ENCODE measurements around the gene PTPRJ. TPM values are rescaled to one million over a fixed set of nuclear protein-coding genes. Genes with fewer than 3 reads are reported as not detected.

Gene PTPRJ
- polyA plus RNA-seq, 3 donors = 2.8 to 3.7 (median 3.4) TPM

- WGBS, 3 donors = 93 to 95% (median 93%) methylated on average over 6 of the region's 6 CpGs
- no peak overlapping the region for H3K27ac ChIP-seq (ENCODE audit: low read depth, low read length)
These were observed 116.5 kb downstream of the PTPRJ start for GRCh38 chr11:48096588-48097525.

- 81 to 86% (median 84%) methylated on average over 6 of the region's 6 CpGs for WGBS, 3 donors
These were observed 117.7 kb downstream of the PTPRJ start for GRCh38 chr11:48098024-48098423.

GRCh38 chr11:48099916-48100446, 119.6 kb downstream of the PTPRJ start:
- H3K27ac ChIP-seq (ENCODE audit: low read depth, low read length) = no peak overlapping the region
- 90 to 94% (median 93%) methylated on average over 6 of the region's 6 CpGs for WGBS, 3 donors

More at GRCh38 chr11:48098024-48098423, 117.7 kb downstream of the PTPRJ start:
- H3K27ac ChIP-seq (ENCODE audit: low read depth, low read length) = no peak overlapping the region

DNA sequence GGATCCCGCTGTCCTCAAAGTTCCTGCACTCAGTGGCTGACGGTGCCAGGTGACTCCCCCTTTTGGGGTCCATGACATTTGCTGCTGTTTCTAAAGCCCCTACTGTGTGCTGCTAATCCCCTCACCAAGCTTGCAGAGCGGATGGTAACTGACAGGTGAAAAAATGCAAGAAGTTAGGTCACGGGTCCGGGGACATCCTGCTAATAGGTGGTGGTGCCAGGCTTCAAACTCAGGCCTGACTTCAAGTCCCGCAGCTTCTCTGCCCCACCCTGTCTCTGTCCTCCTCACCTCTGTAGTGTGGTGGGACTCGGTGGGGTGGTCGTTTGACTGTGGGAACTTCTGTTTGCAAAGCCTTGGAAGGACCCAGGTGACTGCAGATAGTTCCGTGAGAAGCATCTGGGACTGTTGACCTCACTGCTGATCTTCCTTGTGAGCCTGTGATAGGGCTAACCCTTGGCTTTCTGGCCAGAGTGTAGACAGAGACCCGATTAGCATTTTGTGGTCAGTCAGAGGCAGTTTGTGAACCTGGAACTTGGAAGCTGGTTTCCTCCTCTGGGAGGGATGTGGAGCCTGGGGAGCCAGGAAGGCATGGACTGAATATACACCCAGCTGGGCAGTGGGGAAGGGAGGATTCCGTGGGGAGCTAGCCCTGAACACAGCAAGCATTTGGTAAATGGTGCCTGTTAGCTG, 120.8 kb downstream of the PTPRJ start:
- WGBS, 3 donors = 65 to 84% (median 79%) methylated on average over 11 of the region's 11 CpGs
- no peak overlapping the region for H3K27ac ChIP-seq (ENCODE audit: low read depth, low read length)

DNA sequence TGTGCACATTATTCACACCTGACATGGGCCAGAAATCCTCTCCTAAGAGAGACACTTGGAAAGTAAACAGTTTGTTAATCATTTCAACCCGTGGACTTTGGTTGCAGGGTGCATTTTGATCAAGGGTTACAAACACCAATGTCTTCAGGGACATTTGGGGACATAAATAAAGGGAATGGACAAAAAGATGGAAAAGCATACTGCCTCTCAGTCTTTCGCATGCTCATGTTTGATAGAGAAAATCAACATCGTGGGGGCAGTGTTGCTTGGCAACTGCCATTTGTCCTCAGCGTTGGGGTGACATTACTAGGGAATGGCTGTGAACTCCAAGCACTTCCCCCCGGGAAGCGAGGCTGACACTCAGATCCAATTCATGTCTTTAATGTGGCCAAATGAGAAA, 121.6 kb downstream of the PTPRJ start:
- H3K27ac ChIP-seq (ENCODE audit: low read depth, low read length) = no peak overlapping the region
- WGBS, 3 donors = 30 to 66% (median 39%) methylated on average over 6 of the region's 6 CpGs

DNA sequence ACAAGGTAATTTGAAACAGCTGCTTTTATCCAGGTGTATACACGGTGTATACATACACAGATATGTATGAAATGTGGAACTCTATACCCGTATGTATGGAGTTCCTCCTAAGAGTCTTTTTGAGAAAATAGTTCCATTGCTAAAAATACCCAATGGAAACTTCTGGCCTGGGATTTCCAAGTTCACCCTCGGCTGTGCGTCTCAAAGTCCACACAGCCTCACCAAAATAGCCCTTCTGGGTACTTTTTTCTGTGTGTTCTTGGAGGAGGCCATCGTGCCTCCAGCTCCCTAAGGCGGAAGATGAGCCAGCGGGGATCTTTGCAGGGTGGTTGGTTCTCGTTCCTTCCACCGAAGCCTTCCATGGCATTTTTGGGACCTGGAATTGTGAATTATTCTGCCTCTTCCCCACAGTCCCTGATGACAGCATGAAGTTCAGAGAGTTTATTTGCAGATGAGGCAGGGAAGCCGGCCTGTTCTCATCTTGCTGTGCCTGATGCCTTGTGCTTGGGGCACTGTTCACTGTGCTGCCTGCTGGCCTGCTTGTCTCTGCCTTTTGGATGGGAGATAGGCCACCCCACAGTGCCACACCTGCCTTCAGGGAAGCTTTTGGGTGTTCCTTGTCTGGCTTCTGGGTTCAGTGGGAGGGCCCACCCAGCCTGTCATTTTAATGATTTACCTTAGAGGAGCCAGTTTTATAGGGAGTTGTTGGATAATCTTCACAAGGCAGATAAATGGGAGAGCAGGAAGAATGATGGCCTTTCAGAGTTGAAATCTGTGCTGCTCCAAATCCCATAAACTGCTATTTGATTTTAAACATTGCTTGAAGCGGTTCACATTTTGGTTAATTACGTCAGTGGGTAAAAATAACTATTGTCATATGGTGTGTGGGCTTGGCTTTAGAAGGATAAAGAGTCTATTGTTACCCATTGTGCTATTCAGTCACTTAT, 123.5 kb downstream of the PTPRJ start:
- no peak overlapping the region for H3K27ac ChIP-seq (ENCODE audit: low read depth, low read length)
- 74 to 81% (median 81%) methylated on average over 12 of the region's 12 CpGs for WGBS, 3 donors

DNA sequence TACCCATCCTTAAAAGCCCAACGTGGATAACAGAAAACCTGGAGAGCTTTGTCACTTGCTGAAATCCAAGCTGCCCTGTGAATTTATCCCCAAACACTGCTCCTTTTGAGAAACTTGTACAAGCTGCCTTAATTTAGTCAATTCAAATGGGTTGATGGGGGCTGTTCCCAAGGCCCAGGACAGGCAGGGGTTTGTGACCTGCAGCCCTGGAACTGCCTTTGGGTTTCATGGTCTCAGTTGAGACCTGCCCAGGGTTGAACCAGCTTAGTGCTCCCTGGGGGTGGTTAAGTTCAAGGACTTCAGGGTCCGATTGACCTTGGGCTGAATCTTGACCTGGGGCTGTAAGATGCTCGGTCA, 124.2 kb downstream of the PTPRJ start:
- H3K27ac ChIP-seq (ENCODE audit: low read depth, low read length) = no peak overlapping the region

GRCh38 chr11:48105096-48105990, 125.0 kb downstream of the PTPRJ start:
- 92 to 93% (median 93%) methylated on average over 10 of the region's 10 CpGs for WGBS, 3 donors

More for the DNA sequence above, 124.2 kb downstream of the PTPRJ start:
- 69 to 86% (median 85%) methylated on average over 3 of the region's 3 CpGs for WGBS, 3 donors

DNA sequence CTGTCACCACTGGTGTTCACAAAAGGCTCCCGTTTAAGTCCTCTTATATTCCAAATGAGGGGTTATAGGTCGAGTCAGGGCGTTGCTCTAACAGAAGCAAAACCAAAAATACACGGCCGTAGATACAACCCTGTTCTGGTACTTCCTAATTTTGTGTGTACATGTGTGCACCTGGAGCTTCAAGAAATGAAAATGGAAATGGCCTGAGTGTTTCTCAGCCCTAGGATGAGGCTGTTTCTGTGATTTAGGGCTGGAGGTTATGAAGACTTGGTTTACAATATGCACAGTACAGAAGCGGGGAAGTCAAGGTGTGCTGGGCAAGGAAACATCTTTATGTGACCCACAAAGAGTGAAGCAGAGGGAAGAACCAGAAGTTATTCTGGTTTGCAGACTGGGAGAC, 125.8 kb downstream of the PTPRJ start:
- H3K27ac ChIP-seq (ENCODE audit: low read depth, low read length) = no peak overlapping the region
- WGBS, 3 donors = 62 to 76% (median 64%) methylated on average over 6 of the region's 6 CpGs

More at GRCh38 chr11:48105096-48105990, 125.0 kb downstream of the PTPRJ start:
- H3K27ac ChIP-seq (ENCODE audit: low read depth, low read length) = no peak overlapping the region

- 51 to 85% (median 61%) methylated on average over 7 of the region's 7 CpGs for WGBS, 3 donors
- H3K27ac ChIP-seq (ENCODE audit: low read depth, low read length) = no peak overlapping the region
These were observed 126.9 kb downstream of the PTPRJ start for GRCh38 chr11:48107188-48107704.

DNA sequence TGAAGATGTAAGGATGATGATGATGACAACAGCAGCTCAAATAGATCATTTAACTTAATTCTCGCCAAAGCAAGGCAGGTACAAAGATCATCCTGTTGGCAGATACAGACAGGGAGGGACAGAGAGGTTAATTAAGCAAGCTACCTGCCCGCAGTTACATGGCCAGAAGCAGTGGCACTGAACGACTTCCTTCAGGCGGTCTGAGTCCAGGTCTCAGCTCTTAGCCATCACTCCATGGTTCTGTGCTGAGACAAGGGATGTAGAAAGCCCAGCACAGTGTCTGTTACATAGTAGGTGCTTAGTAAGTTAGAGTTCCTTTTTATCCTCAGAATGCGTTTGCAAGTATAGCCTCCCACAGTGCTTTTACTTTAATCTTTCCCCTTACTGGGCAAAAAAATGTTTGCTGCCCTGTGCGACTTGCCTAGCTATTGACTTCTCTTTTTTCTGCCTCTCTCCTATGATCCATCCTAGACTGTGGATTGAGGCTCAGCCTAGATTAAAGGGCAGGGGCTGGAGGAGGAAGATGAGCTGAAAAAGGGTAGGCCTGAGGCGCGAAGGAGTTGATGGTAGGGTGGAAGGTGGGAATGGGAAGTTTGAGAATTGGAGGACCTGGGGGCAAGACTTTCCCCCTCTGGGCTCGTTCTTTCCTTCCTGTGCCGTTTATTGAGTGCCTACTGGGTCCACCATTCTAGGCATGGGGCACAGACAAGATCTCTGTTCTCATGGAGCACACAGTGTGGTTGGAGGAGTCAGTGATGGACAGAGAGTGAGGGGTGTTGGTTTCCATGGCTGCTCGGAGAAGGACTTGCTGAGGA, 128.1 kb downstream of the PTPRJ start:
- no peak overlapping the region for H3K27ac ChIP-seq (ENCODE audit: low read depth, low read length)
- 70 to 89% (median 73%) methylated on average over 10 to 11 of the region's 11 CpGs for WGBS, 3 donors

DNA sequence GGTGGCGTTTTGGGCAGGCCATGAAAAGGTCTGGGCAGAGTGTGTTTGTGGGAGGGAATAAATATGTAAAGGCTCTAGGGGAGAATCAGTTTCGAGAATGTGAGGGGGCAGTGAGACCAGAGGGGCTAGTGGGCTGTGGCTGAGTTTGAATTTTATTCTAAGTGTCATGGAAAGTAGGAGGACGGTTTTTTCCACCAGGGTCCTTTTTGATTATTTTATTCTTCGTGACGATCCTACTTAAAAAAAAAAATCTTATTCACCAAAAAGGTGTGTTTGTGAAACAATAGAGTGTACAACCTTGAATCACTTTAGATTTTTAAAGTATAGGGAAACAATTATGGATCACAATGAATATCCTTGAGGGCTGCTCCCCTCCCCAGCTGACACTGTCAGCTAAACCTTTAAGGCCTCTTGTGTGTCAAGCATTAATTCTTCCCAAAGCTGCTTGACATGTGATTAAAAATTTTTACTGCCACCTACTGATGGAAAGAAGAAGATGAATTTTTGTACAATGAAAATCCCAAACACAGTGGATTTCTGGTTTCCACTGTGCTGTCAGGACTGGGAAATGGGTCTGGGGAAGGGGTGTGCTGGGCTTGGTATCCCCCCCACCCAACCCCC, 128.8 kb downstream of the PTPRJ start:
- 73 to 76% (median 76%) methylated on average over 5 of the region's 5 CpGs for WGBS, 3 donors
- H3K27ac ChIP-seq (ENCODE audit: low read depth, low read length) = no peak overlapping the region

DNA sequence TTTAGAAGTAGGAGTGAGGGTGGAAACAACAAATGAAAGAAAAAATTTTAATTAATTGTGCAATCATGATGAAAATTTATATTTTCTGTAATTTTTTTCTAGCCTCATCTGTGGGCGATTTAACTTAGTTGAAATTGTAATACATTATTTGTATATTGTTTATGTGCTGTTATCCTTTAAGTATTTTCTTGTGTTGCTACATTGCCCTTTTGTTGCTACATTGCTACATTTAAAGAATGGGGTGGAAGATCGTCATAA, 130.1 kb downstream of the PTPRJ start:
- 47 to 68% (median 60%) methylated on average over 2 of the region's 2 CpGs for WGBS, 3 donors
- no peak overlapping the region for H3K27ac ChIP-seq (ENCODE audit: low read depth, low read length)

DNA sequence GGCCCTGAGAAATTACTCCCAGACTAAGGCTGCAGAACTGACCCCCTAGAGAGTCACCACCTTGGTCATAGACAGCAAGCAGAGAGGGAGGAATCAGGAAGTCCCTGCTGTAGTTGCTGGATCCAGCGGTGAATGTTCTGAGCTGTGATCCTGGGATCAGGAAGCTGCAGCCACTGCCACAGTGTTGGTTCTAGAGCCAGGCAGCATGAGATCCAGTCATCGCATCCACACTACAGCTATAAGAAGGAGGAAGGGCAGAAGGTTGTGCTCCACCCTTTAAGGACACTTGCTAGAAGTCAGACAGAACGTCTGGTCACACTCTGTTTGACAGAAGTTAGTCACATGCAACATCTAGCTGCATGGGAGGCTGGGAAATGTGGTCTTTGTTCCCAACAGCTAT, 131.5 kb downstream of the PTPRJ start:
- 58 to 69% (median 61%) methylated on average over 3 of the region's 3 CpGs for WGBS, 3 donors
- no peak overlapping the region for H3K27ac ChIP-seq (ENCODE audit: low read depth, low read length)

DNA sequence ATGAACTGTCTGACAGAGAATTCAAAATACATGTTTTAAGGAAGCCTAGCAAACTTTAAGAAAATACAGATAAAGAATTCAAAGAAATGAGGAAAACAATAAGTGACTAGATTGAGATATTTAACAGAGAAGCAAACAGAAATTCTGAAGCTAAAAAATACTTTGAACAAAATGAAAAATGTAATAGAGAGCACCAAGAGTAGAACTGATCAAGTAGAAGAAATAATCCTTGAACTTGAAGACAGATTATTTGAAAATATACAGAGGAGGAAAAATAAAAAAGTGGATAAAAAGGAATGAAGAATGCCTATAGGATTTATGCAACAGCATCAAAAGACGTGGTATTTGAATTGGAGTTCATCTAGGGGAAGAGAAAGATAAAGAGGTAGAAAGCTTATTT, 134.4 kb downstream of the PTPRJ start:
- H3K27ac ChIP-seq (ENCODE audit: low read depth, low read length) = no peak overlapping the region
- 93 to 98% (median 96%) methylated on average over 1 of the region's 1 CpG for WGBS, 3 donors

Measured in adipose tissue (tissue), 3 donors.